Activated T-cell treated with anti-CD3 and anti-CD28 coated beads for 48 hours (primary cell): Measurements from ENCODE around the gene SMIM38.

Experiments used
- DNase-seq: peaks from one replicate; pipeline ENCODE4 v3.0.0-alpha.2; 2020; ENCODE audit warnings: low read depth

SMIM38 gene

GRCh38 chr11:69155302-69156234 lies at the start of gene SMIM38:
SMIM38 (plus strand) TSS chr11:69155935; CDS start chr11:69157847, 1,912 bp downstream.
- DNase-seq = no peak

GRCh38 chr11:69106031-69106811 lies 49.5 kb upstream of the SMIM38 start:
- no peak for DNase-seq

GRCh38 chr11:69107413-69107812 lies 48.3 kb upstream of the SMIM38 start:
- DNase-seq = no peak

- no peak for DNase-seq
Measured at GRCh38 chr11:69108030-69108429, 47.7 kb upstream of the SMIM38 start.

- DNase-seq = no peak
Measured at GRCh38 chr11:69108559-69108958, 47.2 kb upstream of the SMIM38 start.

- DNase-seq = no peak
Measured at GRCh38 chr11:69109101-69109500, 46.6 kb upstream of the SMIM38 start.

GRCh38 chr11:69110451-69110850 lies 45.3 kb upstream of the SMIM38 start:
- DNase-seq = no peak

GRCh38 chr11:69111624-69112542 lies 43.9 kb upstream of the SMIM38 start:
- no peak for DNase-seq

- DNase-seq = no peak
Measured at GRCh38 chr11:69113226-69113625, 42.5 kb upstream of the SMIM38 start.

GRCh38 chr11:69113646-69114340 lies 41.9 kb upstream of the SMIM38 start:
- DNase-seq = no peak

- no peak for DNase-seq
Measured at GRCh38 chr11:69114362-69114761, 41.4 kb upstream of the SMIM38 start.

- no peak for DNase-seq
Measured at GRCh38 chr11:69114811-69115523, 40.8 kb upstream of the SMIM38 start.

GRCh38 chr11:69115586-69116560 lies 39.9 kb upstream of the SMIM38 start:
- DNase-seq = no peak

- no peak for DNase-seq
Measured at GRCh38 chr11:69116671-69117070, 39.1 kb upstream of the SMIM38 start.

- no peak for DNase-seq
Measured at GRCh38 chr11:69119190-69119589, 36.5 kb upstream of the SMIM38 start.

GRCh38 chr11:69120096-69120875 lies 35.4 kb upstream of the SMIM38 start:
- no peak for DNase-seq

- DNase-seq = no peak
Measured at GRCh38 chr11:69121021-69121420, 34.7 kb upstream of the SMIM38 start.

- no peak for DNase-seq
Measured at GRCh38 chr11:69121621-69122325, 34.0 kb upstream of the SMIM38 start.
